Prostate gland (tissue), 2 donors: ENCODE measurements around the gene MLIP. TPM values are rescaled to one million over a fixed set of nuclear protein-coding genes. Genes with fewer than 3 reads are reported as not detected.

Experiments
- DNase-seq: peaks from one replicate; pipeline ENCODE4 v3.0.0-alpha.2; 2019; ENCODE audit warnings: low spot score
- H3K27ac ChIP-seq, 2 donors: fragments of 200-600 bp; sonication (generic); 2 replicates each; pipeline ENCODE4 v1.5.1; 2017 to 2019
- H3K27me3 ChIP-seq: fragments of 200-600 bp; sonication (generic); replicated peaks from 2 replicates; pipeline ENCODE4 v1.5.1; 2019; ENCODE audit not compliant: insufficient read depth
- H3K36me3 ChIP-seq, 2 donors: fragments of 200-600 bp; sonication (generic); 1 replicate in 1 of 2; 2 replicates in 1 of 2; pipeline versions ENCODE4 v1.5.1 to v1.8.1; 2017 to 2019
- H3K4me1 ChIP-seq: fragments of 200-600 bp; sonication (generic); replicated peaks from 2 replicates; pipeline ENCODE4 v1.5.1; 2019
- H3K4me3 ChIP-seq, 2 donors: fragments of 200-600 bp; sonication (generic); 2 replicates each; pipeline ENCODE4 v1.5.1; 2017 to 2019
- H3K9me3 ChIP-seq: fragments of 200-600 bp; sonication (generic); 2 replicates; pipeline ENCODE4 v1.5.1; 2017
- POLR2A ChIP-seq: fragments of 450-650 bp; IDR thresholded peaks from one replicate; pipeline ENCODE4 v1.6.1; 2016; ENCODE audit warnings: antibody characterized with exemption, mild to moderate bottlenecking
- POLR2AphosphoS5 ChIP-seq: sonication (generic); formaldehyde crosslinking; IDR thresholded peaks from one replicate; pipeline ENCODE4 v1.6.1; 2017; ENCODE audit warnings: antibody characterized with exemption
- WGBS: methylation state at CpG from one replicate; pipeline ENCODE4 v1.1.5; 2018; 5-methylcytosine and 5-hydroxymethylcytosine counted together
- intact Hi-C: fragments of 100-400 bp; cut with DNase I; formaldehyde crosslinking; loops from one replicate; pipeline ENCODE4 v1.14.2; 2022
- total RNA-seq, 2 donors: library from RNA; depleted of rRNA; stranded (reverse); fragments of >200 nt; gene quantifications; one replicate each; pipeline ENCODE4 v1.1.0, GENCODE V29; 2016
- TF ChIP-seq, protein P1 (sequence below), 4 experiments: fragments of 200-600 bp in 2 of 4; fragments of 450-650 bp in 2 of 4; sonication (generic) in 2 of 4; IDR thresholded peaks; 1 replicate in 3 of 4; 2 replicates in 1 of 4; pipeline ENCODE4 v1.5.1; 2016 to 2019; ENCODE audit warnings: antibody characterized with exemption in 4 of 4, mild to moderate bottlenecking in 2 of 4, moderate library complexity in 2 of 4

Gene MLIP
- total RNA-seq, 2 donors from 2014 or later, result 0.55 to 1.9 TPM

DNA sequence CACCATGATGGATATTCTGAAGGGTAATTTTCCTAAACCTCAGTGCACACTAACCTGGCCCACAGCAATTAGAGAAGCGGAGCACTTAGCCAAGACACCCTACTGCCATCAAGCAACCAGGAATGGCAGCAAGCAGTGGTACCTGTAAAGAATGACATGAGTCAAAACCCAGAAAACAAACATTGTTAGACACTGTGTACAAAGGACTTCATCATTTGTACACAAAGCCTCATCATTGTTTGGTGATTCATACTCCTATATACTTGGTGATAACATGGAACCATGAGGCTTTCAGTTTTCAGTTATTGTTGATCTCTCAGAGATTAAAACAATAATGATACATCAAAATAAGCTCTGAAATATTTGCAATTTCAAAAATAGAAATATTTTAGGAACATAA lies 74.6 kb downstream of the MLIP start:
- H3K4me3 ChIP-seq, result no peak overlapping the region
- H3K9me3 ChIP-seq, result no peaks in the 10 kb centered on the region
- H3K27ac ChIP-seq, result no peak overlapping the region
- intact Hi-C loops, result no loop called here
- H3K27me3 ChIP-seq, result no peaks in the 10 kb centered on the region
- no peaks in the 10 kb centered on the region for H3K36me3 ChIP-seq
- no peak for DNase-seq
- H3K4me1 ChIP-seq, result no peaks in the 10 kb centered on the region
- WGBS, result 91% methylated on average over 1 of the region's 1 CpG
- TF ChIP-seq POLR2AphosphoS5 (no peak), POLR2A (no peak)
- TF ChIP-seq, protein P1, sequence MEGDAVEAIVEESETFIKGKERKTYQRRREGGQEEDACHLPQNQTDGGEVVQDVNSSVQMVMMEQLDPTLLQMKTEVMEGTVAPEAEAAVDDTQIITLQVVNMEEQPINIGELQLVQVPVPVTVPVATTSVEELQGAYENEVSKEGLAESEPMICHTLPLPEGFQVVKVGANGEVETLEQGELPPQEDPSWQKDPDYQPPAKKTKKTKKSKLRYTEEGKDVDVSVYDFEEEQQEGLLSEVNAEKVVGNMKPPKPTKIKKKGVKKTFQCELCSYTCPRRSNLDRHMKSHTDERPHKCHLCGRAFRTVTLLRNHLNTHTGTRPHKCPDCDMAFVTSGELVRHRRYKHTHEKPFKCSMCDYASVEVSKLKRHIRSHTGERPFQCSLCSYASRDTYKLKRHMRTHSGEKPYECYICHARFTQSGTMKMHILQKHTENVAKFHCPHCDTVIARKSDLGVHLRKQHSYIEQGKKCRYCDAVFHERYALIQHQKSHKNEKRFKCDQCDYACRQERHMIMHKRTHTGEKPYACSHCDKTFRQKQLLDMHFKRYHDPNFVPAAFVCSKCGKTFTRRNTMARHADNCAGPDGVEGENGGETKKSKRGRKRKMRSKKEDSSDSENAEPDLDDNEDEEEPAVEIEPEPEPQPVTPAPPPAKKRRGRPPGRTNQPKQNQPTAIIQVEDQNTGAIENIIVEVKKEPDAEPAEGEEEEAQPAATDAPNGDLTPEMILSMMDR (IDR thresholded peaks at IDR 0.05), result no peak

DNA sequence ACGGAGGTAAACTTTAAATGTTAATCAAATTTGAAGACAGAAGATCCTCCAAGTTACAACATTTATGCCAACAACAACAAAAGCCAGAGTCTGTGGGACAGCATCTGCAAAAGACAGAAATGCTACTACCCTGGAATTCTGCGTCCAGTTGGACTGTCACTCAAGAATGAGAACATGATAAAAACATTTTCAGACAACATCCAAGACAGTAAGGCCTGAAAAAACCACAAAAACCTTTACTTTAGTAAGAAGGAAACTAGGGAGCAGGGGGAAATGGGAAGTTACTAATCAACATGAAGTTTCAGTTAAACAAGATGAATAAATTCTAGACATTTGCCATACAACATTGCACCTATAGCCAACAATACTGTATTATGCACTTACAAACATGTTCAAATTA lies 77.6 kb downstream of the MLIP start:
- H3K27ac ChIP-seq, result no peak overlapping the region
- H3K9me3 ChIP-seq, result no peaks in the 10 kb centered on the region
- H3K36me3 ChIP-seq, result no peaks in the 10 kb centered on the region
- H3K27me3 ChIP-seq, result no peaks in the 10 kb centered on the region
- no peak overlapping the region for H3K4me3 ChIP-seq
- no peak for DNase-seq
- no peaks in the 10 kb centered on the region for H3K4me1 ChIP-seq
- 68% methylated on average over 2 of the region's 2 CpGs for WGBS
- TF ChIP-seq, protein P1 (IDR thresholded peaks at IDR 0.05), result no peak
- TF ChIP-seq POLR2AphosphoS5, result no peak
- no peak for TF ChIP-seq POLR2A
- intact Hi-C loops, result no loop called here

- WGBS, result 68% methylated on average over 2 of the region's 2 CpGs
- Histone ChIP-seq H3K4me3 (no peak overlapping the region), H3K9me3 (no peaks in the 10 kb centered on the region), H3K27ac (no peak overlapping the region), H3K36me3 (no peaks in the 10 kb centered on the region), H3K4me1 (no peaks in the 10 kb centered on the region), H3K27me3 (no peaks in the 10 kb centered on the region)
- intact Hi-C loops, result no loop called here
- TF ChIP-seq, protein P1 (IDR thresholded peaks at IDR 0.05), result no peak
- TF ChIP-seq POLR2AphosphoS5 (no peak), POLR2A (no peak)
- no peak for DNase-seq
Observed at GRCh38 chr6:54191461-54191860, 80.2 kb downstream of the MLIP start.

DNA sequence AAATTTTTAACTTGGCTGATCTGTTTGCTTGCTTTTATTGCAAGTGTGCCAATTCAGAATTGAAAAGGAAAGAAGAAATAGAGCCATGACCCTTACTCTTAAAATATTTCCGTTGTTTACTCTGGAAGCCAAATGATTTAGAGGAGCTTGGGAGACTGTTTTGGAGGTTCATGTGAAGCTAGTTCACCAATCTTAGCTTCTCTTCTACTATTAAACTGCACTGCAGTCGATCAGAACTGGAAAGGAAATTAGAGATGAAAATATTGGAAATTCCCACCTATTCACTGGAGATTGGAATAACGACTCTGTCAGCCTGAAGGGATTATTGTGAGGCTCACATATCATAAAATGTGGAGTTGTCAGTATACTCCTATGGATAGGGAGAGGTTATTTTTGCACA lies 81.8 kb downstream of the MLIP start:
- H3K27me3 ChIP-seq, result no peaks in the 10 kb centered on the region
- intact Hi-C loops, result no loop called here
- no peaks in the 10 kb centered on the region for H3K9me3 ChIP-seq
- H3K36me3 ChIP-seq, result no peaks in the 10 kb centered on the region
- H3K4me1 ChIP-seq, result no peaks in the 10 kb centered on the region
- no peak overlapping the region for H3K4me3 ChIP-seq
- 53% methylated on average over 3 of the region's 3 CpGs for WGBS
- H3K27ac ChIP-seq, result no peak overlapping the region
- no peak for TF ChIP-seq POLR2AphosphoS5
- TF ChIP-seq POLR2A, result no peak
- TF ChIP-seq, protein P1 (IDR thresholded peaks at IDR 0.05), result no peak
- no peak for DNase-seq

- intact Hi-C loops, result no loop called here
Observed at GRCh38 chr6:54193560-54193959, 82.3 kb downstream of the MLIP start.

More at GRCh38 chr6:54193560-54193959, 82.3 kb downstream of the MLIP start:
- TF ChIP-seq POLR2AphosphoS5 (no peak), POLR2A (no peak)
- TF ChIP-seq, protein P1 (IDR thresholded peaks at IDR 0.05), result no peak
- DNase-seq, result no peak
- H3K27ac ChIP-seq, result no peak overlapping the region
- H3K9me3 ChIP-seq, result no peaks in the 10 kb centered on the region
- no peaks in the 10 kb centered on the region for H3K4me1 ChIP-seq
- no peaks in the 10 kb centered on the region for H3K27me3 ChIP-seq
- WGBS, result 80% methylated on average over 3 of the region's 3 CpGs
- no peaks in the 10 kb centered on the region for H3K36me3 ChIP-seq
- H3K4me3 ChIP-seq, result no peak overlapping the region
